ENCODE data around the gene FAM234A.
"Not testable (repeated sequence)": the region's sequence is repeated elsewhere in the genome, so short reads cannot be mapped to it uniquely, and the experiment has no call there.

The FAM234A gene

GRCh38 chr16:266258-267164 lies 31.9 kb downstream of the FAM234A start:
- DNase-seq: no peak

- not testable (repeated sequence) for DNase-seq
Measured at GRCh38 chr16:267562-267961, 32.9 kb downstream of the FAM234A start.

- no peak for DNase-seq
Measured at GRCh38 chr16:268141-269053, 33.8 kb downstream of the FAM234A start.

GRCh38 chr16:269061-269796 lies 34.6 kb downstream of the FAM234A start:
- DNase-seq: no peak

GRCh38 chr16:270381-271255 lies 36.0 kb downstream of the FAM234A start:
- no peak for DNase-seq

GRCh38 chr16:272633-273546 lies 38.3 kb downstream of the FAM234A start:
- DNase-seq: no peak

- DNase-seq: no peak
Measured at GRCh38 chr16:273547-274421, 39.2 kb downstream of the FAM234A start.

GRCh38 chr16:275041-275641 lies 40.5 kb downstream of the FAM234A start:
- DNase-seq: no peak

GRCh38 chr16:275786-276232 lies 41.2 kb downstream of the FAM234A start, which contains the start of gene RGS11:
Gene RGS11 (minus strand): TSS chr16:275944. CDS start chr16:275911, 33 bp downstream.
- DNase-seq: no peak

GRCh38 chr16:276426-277077 lies 41.9 kb downstream of the FAM234A start:
- no peak for DNase-seq

GRCh38 chr16:278863-279366 lies 44.3 kb downstream of the FAM234A start:
- DNase-seq: no peak

- no peak for DNase-seq
Measured at GRCh38 chr16:279531-279930, 44.9 kb downstream of the FAM234A start.

- no peak for DNase-seq
Measured at GRCh38 chr16:280005-280460, 45.4 kb downstream of the FAM234A start.

- no peak for DNase-seq
Measured at GRCh38 chr16:280552-280951, 45.9 kb downstream of the FAM234A start, which contains the start of gene ARHGDIG. Gene ARHGDIG (plus strand): TSS chr16:280591. CDS start chr16:280681, 90 bp downstream.

- DNase-seq: no peak
Measured at GRCh38 chr16:280991-281659, 46.5 kb downstream of the FAM234A start.

- no peak for DNase-seq
Measured at GRCh38 chr16:281660-282255, 47.1 kb downstream of the FAM234A start.

- DNase-seq: no peak
Measured at GRCh38 chr16:282491-282890, 47.9 kb downstream of the FAM234A start.
